Inflammatory macrophage treated with lipopolysaccharide for 4 hours (primary cell): ENCODE results near the gene ENOX2.
"Not testable (repeated sequence)": the region's sequence is repeated elsewhere in the genome, so short reads cannot be mapped to it uniquely, and the experiment has no call there.

ENCODE experiments used
- DNase-seq: peaks from one replicate; pipeline ENCODE4 v3.0.0-alpha.2; 2020

ENOX2 gene

GRCh38 chrX:130825525-130825924, 77.5 kb downstream of the ENOX2 start:
- DNase-seq: no peak

- not testable (repeated sequence) for DNase-seq
These were observed 83.6 kb downstream of the ENOX2 start for GRCh38 chrX:130819367-130819766.

GRCh38 chrX:130813932-130814331, 89.1 kb downstream of the ENOX2 start:
- DNase-seq: not testable (repeated sequence)

GRCh38 chrX:130810561-130810960, 92.4 kb downstream of the ENOX2 start:
- no peak for DNase-seq

GRCh38 chrX:130805903-130806302, 97.1 kb downstream of the ENOX2 start:
- no peak for DNase-seq

GRCh38 chrX:130803537-130803936, 99.5 kb downstream of the ENOX2 start:
- DNase-seq: no peak

- DNase-seq: no peak
These were observed 101.1 kb downstream of the ENOX2 start for GRCh38 chrX:130801901-130802300.

- DNase-seq: no peak
These were observed 103.6 kb downstream of the ENOX2 start for GRCh38 chrX:130799393-130799792.

GRCh38 chrX:130793975-130794374, 109.0 kb downstream of the ENOX2 start:
- DNase-seq: no peak

- DNase-seq: not testable (repeated sequence)
These were observed 111.1 kb downstream of the ENOX2 start for GRCh38 chrX:130791870-130792269.

- DNase-seq: no peak
These were observed 113.2 kb downstream of the ENOX2 start for GRCh38 chrX:130789793-130790192.

- no peak for DNase-seq
These were observed 114.0 kb downstream of the ENOX2 start for GRCh38 chrX:130788786-130789581.

GRCh38 chrX:130786030-130786429, 117.0 kb downstream of the ENOX2 start:
- no peak for DNase-seq

- DNase-seq: no peak
These were observed 124.2 kb downstream of the ENOX2 start for GRCh38 chrX:130778773-130779172.

GRCh38 chrX:130775849-130776248, 127.2 kb downstream of the ENOX2 start:
- DNase-seq: no peak

- DNase-seq: no peak
These were observed 130.2 kb downstream of the ENOX2 start for GRCh38 chrX:130772776-130773143.

GRCh38 chrX:130772105-130772775, 130.8 kb downstream of the ENOX2 start:
- DNase-seq: no peak

- no peak for DNase-seq
These were observed 131.4 kb downstream of the ENOX2 start for GRCh38 chrX:130771648-130772047.

GRCh38 chrX:130771230-130771629, 131.8 kb downstream of the ENOX2 start:
- no peak for DNase-seq

- DNase-seq: no peak
These were observed 132.4 kb downstream of the ENOX2 start for GRCh38 chrX:130770615-130771014.

- no peak for DNase-seq
These were observed 133.2 kb downstream of the ENOX2 start for GRCh38 chrX:130769835-130770234.

GRCh38 chrX:130758072-130758471, 144.9 kb downstream of the ENOX2 start:
- DNase-seq: no peak

- DNase-seq: no peak
These were observed 146.8 kb downstream of the ENOX2 start for GRCh38 chrX:130756233-130756632.

GRCh38 chrX:130754353-130754752, 148.7 kb downstream of the ENOX2 start:
- no peak for DNase-seq
